ENCODE data around the gene SCN9A. TPM values are rescaled to one million over a fixed set of nuclear protein-coding genes. Genes with fewer than 3 reads are reported as not detected.
A peak's percentile ranks its signal among the peaks of the same experiment; 100 is the strongest.

Gene SCN9A
- total and polyA plus RNA-seq, 9 of the 15 experiments (the other 6 are each of a cell fraction or from before 2014, with no cell fraction given): 1.4 to 22.8 (median 7.1) TPM

DNA sequence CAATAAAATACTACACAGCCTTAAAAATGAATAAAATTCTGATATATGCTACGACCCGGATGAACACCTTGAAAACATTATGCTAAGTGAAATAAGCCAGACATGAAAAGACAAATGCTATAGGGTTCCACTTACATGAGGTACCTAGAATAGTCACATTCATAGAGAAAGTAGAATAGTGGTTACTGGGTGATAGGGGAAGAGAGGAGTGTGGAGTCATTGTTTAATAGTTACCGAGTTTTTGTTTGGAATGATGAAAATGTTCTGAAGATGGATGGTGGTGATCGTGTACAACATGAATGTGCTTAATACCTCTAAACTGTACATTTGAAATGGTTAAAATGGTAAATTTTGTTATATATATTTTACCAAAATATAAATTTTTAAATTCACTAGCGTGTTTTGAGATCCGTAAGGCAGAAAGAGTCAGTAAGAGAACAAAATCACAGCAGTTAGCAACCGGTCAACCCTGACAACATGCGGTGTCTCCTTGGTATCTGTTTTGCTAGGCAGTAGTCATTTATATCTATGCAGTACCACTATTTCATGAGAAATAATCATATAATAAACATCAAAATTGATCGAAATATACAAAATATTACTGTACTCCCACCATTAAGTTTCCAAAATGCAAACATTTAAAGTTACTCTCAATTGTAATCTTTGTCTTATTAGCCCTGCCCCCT is 11.1 kb downstream of the SCN9A start:
- H3K4me2 ChIP-seq (ENCODE audit: insufficient read depth, low read length): peak overlapping the region; percentile 24; the same call in 1 of the 2 replicates
- FAIRE-seq: no peak
- H3K27ac ChIP-seq (ENCODE audit: extremely low read depth, low read depth, low read length): peak overlapping the region; percentile 36; the same call in 2 of the 3 replicates
- H2AFZ ChIP-seq (ENCODE audit: low read depth, low read length): peak overlapping the region; percentile 67
- peaks cover 71% of the 10 kb centered on the region for H3K79me2 ChIP-seq (ENCODE audit: control insufficient read depth, insufficient read depth, low read length)
- H3K9ac ChIP-seq (ENCODE audit: insufficient read depth in 1 of 2, low read depth in 2 of 2, low read length in 2 of 2): no peak overlapping the region; a peak in 1 of 4 replicates
- H4K20me1 ChIP-seq (replicated peaks; ENCODE audit: control insufficient read depth, insufficient read depth, low read length): no peaks in the 10 kb centered on the region
- POLR2A ChIA-PET: no interaction called here
- no peaks in the 10 kb centered on the region for H3K9me1 ChIP-seq (ENCODE audit: control insufficient read depth, insufficient read depth, low read length)
- CTCF ChIA-PET (ENCODE audit: low intra/inter-chr PET ratio): no interaction called here
- H3K27me3 ChIP-seq (ENCODE audit: control insufficient read depth in 2 of 2, insufficient read depth in 2 of 2, low read length in 2 of 2): no peaks in the 10 kb centered on the region
- H3K36me3 ChIP-seq (ENCODE audit: control insufficient read depth, insufficient read depth, low read length): no peaks in the 10 kb centered on the region
- H3K9me3 ChIP-seq (replicated peaks; ENCODE audit: control insufficient read depth, insufficient read depth, low read depth, low read length): no peaks in the 10 kb centered on the region
- peak in 1 of 4 experiments; percentile 19 for DNase-seq (ENCODE audit: extremely low read depth in 1 of 4, low spot score in 3 of 4)
- no TSS peak for BruUV-seq (replicated peaks)
- no peak overlapping the region for H3K4me3 ChIP-seq
- 16% methylated on average over 9 of the region's 9 CpGs for WGBS (ENCODE audit: insufficient coverage, low coverage, missing lambda C conversion rate)
- peaks cover 3 to 45% of the 10 kb centered on the region in 2 experiments; a peak in 4 of 5 replicates for H3K4me1 ChIP-seq (replicated peaks in 1 of 2; ENCODE audit: control insufficient read depth in 2 of 2, insufficient read depth in 2 of 2, low read length in 2 of 2)
- intact Hi-C loops (cut with micrococcal nuclease) (loop anchor here (1.0 to 5.0 kb wide), 2 partner anchors 12 to 153 kb away; no protein-coding TSS in a partner anchor), in situ Hi-C loops (cut with MboI) (no loop called here)
- ATAC-seq: peak; percentile 54
- TF ChIP-seq, protein P1, sequence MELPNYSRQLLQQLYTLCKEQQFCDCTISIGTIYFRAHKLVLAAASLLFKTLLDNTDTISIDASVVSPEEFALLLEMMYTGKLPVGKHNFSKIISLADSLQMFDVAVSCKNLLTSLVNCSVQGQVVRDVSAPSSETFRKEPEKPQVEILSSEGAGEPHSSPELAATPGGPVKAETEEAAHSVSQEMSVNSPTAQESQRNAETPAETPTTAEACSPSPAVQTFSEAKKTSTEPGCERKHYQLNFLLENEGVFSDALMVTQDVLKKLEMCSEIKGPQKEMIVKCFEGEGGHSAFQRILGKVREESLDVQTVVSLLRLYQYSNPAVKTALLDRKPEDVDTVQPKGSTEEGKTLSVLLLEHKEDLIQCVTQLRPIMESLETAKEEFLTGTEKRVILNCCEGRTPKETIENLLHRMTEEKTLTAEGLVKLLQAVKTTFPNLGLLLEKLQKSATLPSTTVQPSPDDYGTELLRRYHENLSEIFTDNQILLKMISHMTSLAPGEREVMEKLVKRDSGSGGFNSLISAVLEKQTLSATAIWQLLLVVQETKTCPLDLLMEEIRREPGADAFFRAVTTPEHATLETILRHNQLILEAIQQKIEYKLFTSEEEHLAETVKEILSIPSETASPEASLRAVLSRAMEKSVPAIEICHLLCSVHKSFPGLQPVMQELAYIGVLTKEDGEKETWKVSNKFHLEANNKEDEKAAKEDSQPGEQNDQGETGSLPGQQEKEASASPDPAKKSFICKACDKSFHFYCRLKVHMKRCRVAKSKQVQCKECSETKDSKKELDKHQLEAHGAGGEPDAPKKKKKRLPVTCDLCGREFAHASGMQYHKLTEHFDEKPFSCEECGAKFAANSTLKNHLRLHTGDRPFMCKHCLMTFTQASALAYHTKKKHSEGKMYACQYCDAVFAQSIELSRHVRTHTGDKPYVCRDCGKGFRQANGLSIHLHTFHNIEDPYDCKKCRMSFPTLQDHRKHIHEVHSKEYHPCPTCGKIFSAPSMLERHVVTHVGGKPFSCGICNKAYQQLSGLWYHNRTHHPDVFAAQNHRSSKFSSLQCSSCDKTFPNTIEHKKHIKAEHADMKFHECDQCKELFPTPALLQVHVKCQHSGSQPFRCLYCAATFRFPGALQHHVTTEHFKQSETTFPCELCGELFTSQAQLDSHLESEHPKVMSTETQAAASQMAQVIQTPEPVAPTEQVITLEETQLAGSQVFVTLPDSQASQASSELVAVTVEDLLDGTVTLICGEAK (IDR thresholded peaks at IDR 0.05): no peak
- TF ChIP-seq, protein P1 (CRISPR knock-in tag; IDR thresholded peaks at IDR 0.05): no peak
- peak; percentile 13; the same call in 1 of the 2 replicates for TF ChIP-seq NFE2L1 (tag; IDR thresholded peaks at IDR 0.05; ENCODE audit: borderline replicate concordance, low read depth)
- TF ChIP-seq, protein P2, sequence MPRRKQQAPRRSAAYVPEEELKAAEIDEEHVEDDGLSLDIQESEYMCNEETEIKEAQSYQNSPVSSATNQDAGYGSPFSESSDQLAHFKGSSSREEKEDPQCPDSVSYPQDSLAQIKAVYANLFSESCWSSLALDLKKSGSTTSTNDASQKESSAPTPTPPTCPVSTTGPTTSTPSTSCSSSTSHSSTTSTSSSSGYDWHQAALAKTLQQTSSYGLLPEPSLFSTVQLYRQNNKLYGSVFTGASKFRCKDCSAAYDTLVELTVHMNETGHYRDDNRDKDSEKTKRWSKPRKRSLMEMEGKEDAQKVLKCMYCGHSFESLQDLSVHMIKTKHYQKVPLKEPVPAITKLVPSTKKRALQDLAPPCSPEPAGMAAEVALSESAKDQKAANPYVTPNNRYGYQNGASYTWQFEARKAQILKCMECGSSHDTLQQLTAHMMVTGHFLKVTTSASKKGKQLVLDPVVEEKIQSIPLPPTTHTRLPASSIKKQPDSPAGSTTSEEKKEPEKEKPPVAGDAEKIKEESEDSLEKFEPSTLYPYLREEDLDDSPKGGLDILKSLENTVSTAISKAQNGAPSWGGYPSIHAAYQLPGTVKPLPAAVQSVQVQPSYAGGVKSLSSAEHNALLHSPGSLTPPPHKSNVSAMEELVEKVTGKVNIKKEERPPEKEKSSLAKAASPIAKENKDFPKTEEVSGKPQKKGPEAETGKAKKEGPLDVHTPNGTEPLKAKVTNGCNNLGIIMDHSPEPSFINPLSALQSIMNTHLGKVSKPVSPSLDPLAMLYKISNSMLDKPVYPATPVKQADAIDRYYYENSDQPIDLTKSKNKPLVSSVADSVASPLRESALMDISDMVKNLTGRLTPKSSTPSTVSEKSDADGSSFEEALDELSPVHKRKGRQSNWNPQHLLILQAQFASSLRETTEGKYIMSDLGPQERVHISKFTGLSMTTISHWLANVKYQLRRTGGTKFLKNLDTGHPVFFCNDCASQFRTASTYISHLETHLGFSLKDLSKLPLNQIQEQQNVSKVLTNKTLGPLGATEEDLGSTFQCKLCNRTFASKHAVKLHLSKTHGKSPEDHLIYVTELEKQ (CRISPR knock-in tag; IDR thresholded peaks at IDR 0.05): no peak
- TF ChIP-seq, protein P3, sequence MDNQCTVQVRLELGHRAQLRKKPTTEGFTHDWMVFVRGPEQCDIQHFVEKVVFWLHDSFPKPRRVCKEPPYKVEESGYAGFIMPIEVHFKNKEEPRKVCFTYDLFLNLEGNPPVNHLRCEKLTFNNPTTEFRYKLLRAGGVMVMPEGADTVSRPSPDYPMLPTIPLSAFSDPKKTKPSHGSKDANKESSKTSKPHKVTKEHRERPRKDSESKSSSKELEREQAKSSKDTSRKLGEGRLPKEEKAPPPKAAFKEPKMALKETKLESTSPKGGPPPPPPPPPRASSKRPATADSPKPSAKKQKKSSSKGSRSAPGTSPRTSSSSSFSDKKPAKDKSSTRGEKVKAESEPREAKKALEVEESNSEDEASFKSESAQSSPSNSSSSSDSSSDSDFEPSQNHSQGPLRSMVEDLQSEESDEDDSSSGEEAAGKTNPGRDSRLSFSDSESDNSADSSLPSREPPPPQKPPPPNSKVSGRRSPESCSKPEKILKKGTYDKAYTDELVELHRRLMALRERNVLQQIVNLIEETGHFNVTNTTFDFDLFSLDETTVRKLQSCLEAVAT (IDR thresholded peaks at IDR 0.05): 0 out of 4 replicates have a peak, but pooled peaks of 1 of the 2 experiments have one; percentile 12
